Activated CD4-positive, alpha-beta T cell treated with anti-CD3 and anti-CD28 coated beads, Interleukin-2, amount 50 U/mL, for 1 hour (primary cell): ENCODE measurements around the gene ERC2.

Source experiments
- DNase-seq: peaks from one replicate; pipeline ENCODE4 v3.0.0-alpha.2; 2020

The ERC2 gene

DNA sequence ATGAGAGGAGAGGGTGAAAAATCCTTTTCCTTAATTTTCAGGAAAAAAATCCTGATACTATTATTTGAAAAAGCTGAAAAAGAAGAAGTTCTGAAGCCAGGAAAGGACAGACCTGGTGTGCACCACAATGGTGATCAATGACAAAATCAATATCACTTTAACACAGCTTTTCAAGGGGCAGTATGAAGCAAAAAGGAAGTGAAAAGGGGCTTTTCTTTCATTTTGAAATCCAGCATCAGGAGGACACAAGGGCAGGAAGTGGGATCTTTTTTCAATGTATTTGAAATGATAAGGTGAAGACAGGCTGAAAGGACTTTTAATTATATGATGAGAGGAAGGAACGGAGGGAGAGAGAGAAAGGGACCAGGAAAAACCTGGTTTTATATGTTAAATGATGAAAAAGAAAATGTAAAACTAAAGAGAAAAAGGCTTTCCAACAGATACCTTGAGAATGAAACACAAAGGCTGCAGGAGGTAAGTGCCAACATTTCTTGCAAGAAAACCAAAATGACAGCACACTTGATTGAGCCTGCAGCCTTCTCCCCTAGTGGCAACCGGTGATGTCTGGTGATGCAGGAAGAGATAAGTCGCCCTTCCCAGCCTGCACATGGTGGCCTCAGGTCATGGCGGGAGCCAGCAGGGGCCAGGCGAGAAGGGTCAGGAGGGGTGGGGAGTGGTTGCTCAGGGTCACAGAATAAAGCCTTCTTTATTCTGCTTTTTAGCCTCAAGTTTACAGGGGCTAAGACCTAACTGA, 744.4 kb downstream of the ERC2 start:
- no peak for DNase-seq

DNA sequence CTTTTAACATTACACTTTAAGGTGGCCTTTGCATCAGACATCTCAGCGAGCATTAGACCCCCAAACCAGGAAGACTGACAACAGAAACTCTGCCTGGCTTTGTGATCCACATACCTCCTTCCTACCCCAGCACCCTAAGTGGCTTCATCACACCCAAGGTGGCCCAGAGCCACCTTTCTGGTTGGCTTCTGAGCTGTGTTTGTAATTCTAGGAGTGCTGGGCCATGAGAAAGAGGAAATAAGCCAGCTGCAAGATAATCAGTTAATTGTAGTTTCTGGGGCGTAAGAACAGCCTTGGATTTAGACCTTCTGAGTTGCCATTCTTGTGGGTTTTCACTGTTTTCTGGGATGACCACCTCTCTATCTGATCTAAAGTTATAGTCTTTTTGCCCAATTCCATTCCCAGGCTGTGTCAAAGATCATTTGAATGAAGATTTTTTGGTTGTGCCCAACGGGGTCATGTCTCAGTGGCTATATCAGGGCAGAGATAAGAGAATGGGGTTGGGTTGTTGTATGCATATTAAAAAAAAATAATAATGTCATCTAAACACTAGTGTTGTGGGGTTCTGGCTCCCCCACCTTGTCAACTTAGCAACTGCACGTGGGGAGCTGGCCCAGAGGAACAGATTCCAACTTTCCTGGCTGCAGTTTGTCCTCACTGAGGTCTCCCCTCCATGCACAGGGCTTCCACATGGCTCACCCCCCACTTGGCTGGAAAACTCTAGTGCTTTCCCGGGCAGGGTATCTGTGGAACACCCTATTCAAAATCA, 746.4 kb downstream of the ERC2 start:
- no peak for DNase-seq

DNA sequence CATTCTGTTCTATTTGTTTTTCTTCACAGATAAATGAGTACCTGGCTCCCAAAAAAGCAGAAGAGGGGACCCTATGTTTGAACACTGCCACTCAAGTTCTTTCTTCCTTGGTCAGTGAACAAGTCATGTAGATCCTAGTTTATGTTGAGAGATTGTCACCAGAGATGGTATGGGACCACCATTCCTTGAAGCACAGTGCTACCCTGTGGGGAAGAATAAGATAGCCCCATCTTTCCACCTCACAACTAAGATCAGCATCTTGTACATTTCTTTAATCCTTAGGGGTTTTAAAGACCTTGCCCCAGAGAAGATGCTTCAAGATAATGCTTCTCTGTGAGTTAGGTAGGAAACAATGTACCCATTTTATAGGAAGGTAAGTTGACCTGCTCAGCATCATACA, 747.7 kb downstream of the ERC2 start:
- DNase-seq = no peak

DNA sequence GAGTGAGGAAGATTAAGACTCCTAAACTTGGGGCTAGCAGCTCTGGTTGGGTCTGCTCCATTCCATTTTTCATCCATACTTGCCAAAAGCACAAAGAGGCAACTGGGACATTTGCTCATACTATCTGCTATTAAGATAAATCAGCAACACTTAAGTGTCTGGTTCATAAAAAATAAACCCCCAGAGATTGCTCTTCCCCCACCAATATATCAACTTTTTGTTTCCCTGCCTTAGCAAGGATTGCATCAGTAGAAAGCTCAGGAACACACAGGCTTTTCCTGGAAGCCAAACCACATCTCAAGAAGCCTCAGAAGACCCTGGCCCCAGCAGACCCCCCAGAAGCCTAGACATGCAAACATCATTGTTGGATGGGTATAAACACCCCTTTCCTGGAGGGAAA, 748.8 kb downstream of the ERC2 start:
- no peak for DNase-seq

DNA sequence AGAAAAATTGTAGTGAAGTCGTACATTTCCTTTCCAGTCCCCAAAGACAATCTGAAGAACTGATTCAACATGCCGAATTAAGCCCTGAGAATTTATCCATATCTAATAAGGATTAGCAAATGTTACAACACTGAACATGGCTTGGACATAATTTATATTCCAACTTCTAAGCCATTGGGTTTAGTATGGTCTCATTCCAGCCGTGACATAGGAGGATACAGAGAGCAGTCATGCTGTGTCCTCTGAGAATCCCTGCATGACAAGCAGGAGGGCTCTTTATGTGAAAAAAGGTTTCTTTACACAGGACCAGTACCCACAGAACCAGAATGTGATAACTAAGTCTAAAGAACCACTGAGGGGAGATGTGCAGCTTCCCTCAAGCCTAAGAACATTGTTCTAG, 749.3 kb downstream of the ERC2 start:
- no peak for DNase-seq

DNA sequence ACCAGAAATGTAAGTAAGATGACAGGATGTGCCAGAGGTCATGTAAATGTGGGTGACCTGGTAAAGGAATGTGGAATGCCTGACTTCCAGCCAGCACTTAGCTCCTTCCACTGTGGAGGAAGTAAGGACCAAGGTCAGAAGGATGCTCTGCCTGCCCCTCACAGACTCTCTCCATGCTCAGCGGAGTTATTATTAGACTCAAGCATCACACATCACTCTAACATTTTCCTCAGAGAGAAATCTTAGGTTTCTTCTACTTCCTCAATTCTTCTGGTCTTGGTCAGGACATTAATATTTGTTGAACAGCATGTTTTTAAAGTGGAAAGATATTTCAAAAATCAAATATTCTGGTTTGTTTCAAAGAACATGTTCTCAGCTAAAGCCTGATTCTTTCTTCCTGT, 749.7 kb downstream of the ERC2 start:
- no peak for DNase-seq

DNA sequence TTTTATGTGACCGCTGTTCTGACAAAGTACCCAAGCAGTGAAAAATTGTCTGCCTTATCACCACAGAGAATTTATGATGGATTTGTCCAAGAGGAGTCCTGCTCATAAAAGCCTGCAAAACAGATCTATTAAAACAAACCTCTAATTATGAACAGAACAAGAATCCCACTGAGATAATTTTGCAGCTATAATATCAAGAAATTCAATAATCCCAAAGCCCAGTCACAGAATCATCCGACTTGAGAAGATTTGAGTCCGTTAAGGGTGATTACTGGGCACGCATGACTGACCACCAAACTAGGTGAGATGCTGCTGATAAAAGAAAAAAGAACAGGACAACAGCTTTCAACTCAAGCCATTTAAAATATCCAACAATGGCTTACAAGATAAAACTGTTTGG, 750.2 kb downstream of the ERC2 start:
- no peak for DNase-seq

DNA sequence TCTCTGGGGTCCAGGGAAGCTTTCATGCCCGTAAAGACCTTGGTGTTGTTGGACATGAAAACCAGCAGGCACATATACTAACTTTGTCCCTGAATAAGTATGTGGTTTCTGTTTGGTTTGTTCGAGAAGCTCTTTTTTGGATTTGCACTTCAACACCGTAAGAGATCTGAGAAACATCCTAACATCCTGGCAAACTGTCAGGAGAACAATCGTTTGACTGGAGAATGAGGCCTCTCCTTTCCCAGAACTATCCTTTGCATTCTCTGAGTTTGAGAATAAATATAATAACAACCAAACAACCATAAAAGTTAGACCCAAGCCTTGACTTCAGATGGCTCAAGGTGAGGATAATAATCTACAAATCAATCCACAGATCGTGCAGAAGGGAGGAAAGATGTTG, 750.8 kb downstream of the ERC2 start:
- no peak for DNase-seq

DNA sequence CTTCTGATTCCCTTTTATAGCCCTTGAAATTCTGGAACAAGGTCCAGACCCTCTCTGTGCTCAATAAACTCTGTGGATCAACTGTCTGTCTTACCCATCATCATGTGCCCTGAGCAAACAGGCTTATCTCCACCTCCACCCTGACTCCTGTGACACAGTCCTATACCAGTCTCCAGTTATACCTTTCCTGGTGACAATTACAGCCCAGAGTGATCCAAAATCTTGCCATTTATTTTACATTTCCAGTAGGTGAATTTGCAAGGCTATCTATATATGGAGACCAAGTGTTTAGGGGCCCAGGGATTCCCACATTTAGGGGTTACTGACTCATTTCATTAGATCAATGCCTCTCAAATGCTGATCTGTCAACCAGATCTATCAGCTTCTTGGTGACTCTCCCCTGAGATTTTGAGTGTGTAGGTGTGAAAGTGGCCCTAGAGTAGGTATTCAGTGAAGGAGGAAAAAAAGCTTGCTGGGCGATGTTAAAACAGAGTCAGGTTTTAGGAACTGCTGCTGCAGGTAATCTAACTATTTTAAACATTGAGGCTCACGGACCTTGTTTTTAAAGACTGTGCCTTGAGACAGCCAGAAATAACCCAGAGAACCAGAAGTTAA, 751.5 kb downstream of the ERC2 start:
- DNase-seq = no peak

DNA sequence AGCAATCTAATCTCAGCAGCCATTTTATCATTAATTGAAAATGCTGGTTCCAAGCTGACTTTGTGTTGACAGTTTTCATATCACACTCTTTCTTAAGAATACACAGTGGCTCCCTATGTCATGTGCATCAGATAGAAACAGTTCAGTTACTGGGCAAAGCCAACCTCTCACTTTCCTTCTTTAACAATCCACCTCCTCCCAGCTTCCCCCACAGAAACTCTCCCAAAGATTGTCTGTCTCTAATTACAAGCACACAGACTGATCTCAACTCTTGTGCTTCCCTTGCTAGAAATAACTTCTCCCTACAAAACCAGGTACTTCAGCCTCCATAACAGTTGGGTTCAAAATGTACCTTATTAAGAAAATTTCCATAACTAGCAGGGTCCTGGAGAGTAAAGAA, 752.2 kb downstream of the ERC2 start:
- no peak for DNase-seq

DNA sequence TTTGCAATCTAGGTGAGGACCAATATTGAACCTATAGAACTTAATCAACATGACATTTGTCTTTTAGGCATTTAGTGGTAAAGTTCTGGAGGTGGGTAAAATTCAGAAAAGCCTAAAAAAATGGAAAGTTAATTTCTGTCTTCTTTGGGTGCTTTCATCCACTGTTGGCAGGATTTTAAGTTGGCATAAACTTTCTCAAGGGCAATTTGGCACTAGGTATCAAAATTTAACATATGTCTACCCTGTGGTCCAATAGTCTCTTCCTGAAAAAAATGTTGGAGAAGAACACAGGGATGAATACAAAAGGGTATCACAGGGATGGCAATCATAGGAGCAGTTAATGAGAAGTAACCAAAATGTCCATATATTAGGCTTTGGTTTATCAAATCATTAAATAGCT, 754.2 kb downstream of the ERC2 start:
- no peak for DNase-seq

DNA sequence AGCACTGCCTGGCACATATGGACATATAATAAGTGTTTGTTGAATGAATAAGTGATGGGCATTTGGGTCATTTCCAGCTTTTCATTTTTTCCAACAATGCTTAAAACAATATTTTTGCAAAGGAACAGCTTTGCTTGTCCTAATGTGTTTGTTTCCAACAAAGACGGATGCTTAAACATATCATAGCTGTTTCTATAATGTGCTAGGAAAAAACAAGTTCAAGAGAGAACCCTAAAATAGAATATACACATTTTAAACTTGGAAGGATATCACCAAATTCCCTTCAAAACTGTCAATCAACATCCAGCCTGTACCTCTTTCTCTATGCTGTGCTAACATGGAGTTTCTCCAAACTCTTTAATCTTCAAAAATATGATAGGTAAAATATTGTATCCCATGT, 756.6 kb downstream of the ERC2 start:
- DNase-seq = no peak

DNA sequence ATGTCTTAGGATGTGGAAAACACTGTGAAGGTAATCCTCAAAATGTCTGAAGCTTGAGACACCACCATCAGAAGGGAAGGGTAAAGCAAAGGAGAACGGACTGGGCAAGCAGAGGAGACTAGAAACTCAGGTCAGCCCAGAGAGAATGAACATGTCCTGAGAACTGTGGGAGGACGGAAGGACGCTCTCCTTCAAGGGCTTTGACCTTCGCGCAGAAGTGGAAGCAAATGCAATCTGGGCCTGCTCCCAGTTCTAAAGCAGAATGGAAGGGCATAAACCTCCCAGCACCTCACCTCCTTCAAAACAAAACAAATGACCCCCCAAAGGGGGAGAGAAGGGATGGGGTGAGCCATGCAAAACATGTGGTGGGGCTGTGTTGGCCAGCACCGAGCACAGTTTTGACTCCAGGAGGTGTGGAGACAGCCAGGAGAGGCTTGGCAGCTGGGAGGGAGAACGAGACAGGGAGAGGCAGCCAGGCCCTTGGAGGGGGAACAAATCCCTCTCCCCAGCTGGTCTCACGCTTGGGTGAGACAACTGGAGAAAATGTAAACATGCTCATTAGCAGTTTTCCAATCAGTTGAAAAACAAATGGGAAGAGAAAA, 758.8 kb downstream of the ERC2 start:
- DNase-seq = no peak

DNA sequence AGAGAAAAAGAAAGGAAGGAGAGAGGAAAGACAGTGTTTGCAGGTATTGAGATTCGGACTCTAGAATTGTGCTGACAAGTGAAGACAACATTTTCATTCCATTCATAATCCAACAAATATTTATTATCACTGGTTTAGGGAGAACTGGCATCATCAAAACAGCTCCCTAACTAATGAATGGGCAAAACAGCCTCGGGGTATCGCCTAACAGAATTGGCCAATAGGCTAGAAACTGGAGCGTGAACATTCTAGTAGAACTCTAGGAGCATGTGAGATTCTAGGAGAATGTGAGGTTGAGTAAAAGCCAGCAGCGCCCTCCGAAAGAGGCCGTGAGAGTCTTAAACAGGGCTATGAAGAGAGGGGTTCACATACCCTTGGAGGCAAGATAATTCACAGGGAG, 759.3 kb downstream of the ERC2 start:
- DNase-seq = no peak

DNA sequence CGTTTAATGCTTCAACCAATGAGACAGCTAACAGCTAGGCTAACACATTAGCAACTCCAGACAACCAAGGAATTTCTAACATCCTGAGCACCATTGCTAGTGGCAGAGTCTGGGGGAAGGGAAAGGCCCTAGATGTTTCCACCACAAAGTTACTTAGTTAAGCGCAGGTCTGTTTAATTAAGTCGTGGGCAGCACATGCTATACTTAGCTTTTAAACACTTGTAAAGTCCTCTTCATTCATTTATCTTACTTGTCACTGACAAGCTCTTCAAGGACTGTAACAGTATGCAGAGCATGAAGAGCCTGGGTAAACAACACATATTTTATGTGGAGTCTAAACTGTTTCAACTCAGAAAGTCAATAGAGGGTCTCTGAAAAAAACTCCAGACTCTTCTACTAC, 760.0 kb downstream of the ERC2 start:
- no peak for DNase-seq

DNA sequence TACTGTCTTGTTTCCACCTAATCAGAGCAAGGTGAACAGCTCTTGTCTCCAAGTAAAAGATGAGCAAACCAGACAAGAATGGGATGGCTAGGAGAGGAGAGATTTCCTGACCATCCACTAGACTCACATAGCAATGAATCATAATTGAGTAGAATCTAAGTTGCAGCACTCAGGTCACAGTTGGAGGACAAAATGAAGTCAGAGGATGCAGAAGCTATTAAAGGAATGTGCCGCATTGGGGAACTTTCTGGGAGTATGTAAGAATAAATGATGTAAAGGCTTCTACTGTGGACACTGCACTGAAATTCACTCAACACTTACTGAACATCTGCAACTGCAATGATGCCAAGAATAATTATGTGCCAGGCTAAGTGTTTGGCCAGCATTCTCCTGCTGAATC, 763.7 kb downstream of the ERC2 start:
- DNase-seq = no peak

DNA sequence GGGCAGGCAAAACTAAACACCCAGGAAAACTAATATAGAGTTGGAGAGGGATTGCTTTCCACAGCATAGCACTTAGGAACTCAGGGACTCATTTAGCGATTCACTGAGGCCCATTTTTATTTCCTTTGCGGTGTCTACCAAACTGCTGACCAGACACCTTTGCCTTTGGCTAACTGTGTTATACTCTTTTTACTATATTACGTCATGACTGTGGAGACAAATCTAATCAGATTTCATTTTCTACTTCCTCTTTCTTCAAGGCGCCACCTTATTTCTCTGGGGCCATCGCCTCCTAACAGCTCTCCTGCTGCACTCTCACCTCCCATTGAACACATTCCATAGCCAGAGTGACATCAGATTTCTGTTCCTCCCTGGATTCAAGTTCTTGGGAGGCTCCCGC, 765.4 kb downstream of the ERC2 start:
- DNase-seq = no peak

DNA sequence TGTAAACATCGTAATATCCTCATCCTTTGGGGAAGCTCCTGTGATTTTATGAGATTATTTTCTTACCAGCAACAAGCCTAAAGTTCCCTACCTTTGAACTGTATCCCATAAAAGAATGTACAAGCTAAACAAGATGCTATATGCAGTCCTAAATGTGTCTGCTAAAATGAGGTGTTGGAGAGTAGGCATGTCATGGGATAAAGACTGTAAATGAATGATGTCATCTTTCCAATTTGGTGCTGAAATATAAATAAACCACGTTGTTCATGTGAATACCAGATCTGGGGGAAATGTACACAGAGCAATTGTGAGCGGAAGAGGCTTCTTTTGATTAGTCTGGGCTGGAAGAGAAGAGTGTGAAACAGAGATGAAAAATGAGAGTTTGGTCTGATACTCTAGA, 766.3 kb downstream of the ERC2 start:
- DNase-seq = no peak

DNA sequence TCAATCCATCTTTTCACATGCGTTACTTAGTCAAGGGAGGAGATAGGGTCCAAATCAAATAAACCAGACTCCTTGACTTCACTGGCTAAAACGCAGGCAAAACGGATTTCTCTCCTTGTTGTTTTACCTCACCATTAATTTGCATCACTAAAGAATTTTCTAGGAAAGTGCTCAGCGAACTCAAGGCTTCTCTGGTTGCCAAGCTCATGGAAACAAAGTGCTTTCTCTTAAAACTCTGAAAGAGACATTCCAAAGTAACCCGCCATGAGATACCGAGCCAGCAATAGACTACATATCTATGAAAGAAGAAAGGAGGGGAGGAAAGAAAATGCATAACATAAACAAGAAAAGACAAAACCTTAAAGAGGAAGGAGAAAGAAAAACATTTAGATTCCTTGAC, 769.4 kb downstream of the ERC2 start:
- DNase-seq = no peak

DNA sequence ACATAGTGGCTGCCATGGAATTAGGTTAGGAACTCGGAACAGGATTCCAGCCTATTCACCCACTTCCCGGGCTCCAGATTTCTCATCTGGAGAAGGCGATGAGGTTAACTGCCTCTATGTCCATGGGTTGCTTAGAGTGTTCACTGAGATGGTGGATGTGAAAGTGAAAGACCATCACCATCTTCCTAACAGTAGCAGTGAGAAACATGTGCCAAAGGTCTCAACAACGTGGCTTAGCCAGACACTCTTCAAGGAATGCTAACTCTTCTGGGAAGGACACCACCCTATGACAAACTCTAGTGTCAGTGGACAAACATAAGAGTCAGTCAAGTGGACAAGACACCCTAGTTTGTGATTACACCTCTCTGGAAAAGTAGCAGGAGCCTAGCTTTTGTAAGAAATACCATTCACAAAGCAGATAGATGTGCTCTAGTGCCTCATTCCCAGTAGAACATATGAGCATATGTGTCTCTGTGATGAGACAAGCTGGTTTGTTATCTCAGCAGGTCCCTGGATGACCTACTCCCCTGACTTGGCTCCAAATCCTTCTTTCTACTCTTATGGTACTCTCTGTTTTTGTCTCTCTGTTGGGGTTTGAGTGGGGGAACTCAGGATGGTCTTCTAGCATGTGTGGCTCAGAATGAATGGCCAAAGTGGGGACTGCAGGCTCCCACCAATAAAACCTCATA, 770.9 kb downstream of the ERC2 start:
- no peak for DNase-seq

DNA sequence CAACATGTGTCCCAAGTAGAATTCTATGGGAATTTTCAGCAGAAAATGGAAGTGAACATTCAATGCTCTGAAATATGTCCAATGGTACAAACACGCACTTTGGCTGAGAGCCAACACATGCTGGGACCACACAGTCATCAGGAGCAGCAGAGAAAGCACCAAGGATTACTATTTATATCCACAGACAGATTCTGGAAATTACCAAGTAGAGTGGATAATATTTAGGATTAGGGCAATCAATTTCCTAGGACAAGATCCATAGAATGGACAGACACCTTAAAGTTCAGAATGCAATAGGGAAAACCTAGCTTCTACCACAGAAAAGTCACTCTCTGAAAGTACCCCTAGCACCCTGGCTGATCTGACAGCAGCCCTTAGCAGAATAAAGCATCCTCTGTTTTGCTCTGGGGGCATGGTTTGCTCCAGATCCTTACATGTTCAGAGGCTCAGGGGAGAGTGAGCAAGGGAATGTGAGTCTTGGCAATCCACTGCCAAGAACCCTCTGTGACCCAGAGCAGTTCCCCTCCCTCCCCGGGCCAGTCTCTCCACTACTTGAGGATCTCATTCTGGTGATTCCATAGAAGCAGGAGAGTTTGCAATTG, 775.2 kb downstream of the ERC2 start:
- DNase-seq = no peak

DNA sequence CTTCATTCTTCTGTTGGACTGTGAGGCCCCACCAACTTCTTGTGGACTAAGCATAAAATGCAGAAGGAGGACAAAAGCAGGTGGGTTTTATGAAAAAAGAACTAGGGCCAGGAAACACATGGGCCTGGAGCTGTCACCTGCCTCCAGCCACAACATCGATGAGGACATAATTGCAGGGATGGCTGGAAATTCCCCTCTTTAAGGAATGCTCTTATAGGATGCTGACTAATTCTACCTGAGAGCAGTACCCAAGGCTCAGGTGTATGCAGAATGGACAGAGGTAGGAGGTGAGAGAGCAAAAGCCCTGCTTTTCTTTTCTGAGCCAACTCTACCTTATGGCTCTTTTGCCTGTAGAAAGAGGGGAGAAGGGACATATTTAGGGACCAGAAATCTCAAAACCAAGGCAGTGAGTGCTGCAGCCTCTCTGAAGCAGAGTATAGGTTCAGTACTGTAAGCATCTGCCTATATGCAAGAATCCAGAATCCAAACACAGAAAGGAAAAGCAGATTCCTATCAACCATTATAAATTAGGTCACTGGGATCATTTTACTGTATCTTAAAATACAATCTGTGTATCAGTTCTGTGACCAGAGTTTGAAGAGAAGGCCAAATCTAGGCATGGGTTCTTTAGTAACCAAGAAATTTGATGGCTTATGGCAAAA, 775.8 kb downstream of the ERC2 start:
- no peak for DNase-seq
